Measurements from ENCODE around the gene ANKRD9.

Gene ANKRD9

GRCh38 chr14:102512793-102513300 lies 3.3 kb upstream of the ANKRD9 start:
- no peak for DNase-seq (ENCODE audit: low read depth in 2 of 2)

GRCh38 chr14:102511538-102511937 lies 2.0 kb upstream of the ANKRD9 start:
- no peak for DNase-seq (ENCODE audit: low read depth in 2 of 2)

- no peak for DNase-seq (ENCODE audit: low read depth in 2 of 2)
These were observed 1.3 kb upstream of the ANKRD9 start for GRCh38 chr14:102510616-102511520.

- peak in 1 of 2 donors; percentile 35 for DNase-seq (ENCODE audit: low read depth in 2 of 2)
These were observed 516 bp downstream of the ANKRD9 start for GRCh38 chr14:102508774-102509745.

GRCh38 chr14:102508410-102508773 lies 1.2 kb downstream of the ANKRD9 start:
- no peak for DNase-seq (ENCODE audit: low read depth in 2 of 2)

GRCh38 chr14:102507857-102508312 lies 1.7 kb downstream of the ANKRD9 start:
- no peak for DNase-seq (ENCODE audit: low read depth in 2 of 2)

- no peak for DNase-seq (ENCODE audit: low read depth in 2 of 2)
These were observed 2.3 kb downstream of the ANKRD9 start for GRCh38 chr14:102507081-102507856.

- DNase-seq (ENCODE audit: low read depth in 2 of 2) = no peak
These were observed 3.0 kb downstream of the ANKRD9 start for GRCh38 chr14:102506626-102506925.

- no peak for DNase-seq (ENCODE audit: low read depth in 2 of 2)
These were observed 3.6 kb downstream of the ANKRD9 start for GRCh38 chr14:102505775-102506625.

GRCh38 chr14:102505000-102505619 lies 4.5 kb downstream of the ANKRD9 start:
- DNase-seq (ENCODE audit: low read depth in 2 of 2) = no peak

GRCh38 chr14:102504328-102504999 lies 5.1 kb downstream of the ANKRD9 start:
- DNase-seq (ENCODE audit: low read depth in 2 of 2) = no peak

GRCh38 chr14:102503641-102504327 lies 5.8 kb downstream of the ANKRD9 start:
- no peak for DNase-seq (ENCODE audit: low read depth in 2 of 2)

GRCh38 chr14:102502571-102502970 lies 7.0 kb downstream of the ANKRD9 start:
- DNase-seq (ENCODE audit: low read depth in 2 of 2) = no peak

GRCh38 chr14:102501751-102502315 lies 7.7 kb downstream of the ANKRD9 start:
- DNase-seq (ENCODE audit: low read depth in 2 of 2) = no peak

- DNase-seq (ENCODE audit: low read depth in 2 of 2) = no peak
These were observed 8.9 kb downstream of the ANKRD9 start for GRCh38 chr14:102500713-102501112.

GRCh38 chr14:102500158-102500662 lies 9.4 kb downstream of the ANKRD9 start:
- no peak for DNase-seq (ENCODE audit: low read depth in 2 of 2)

GRCh38 chr14:102499401-102500157 lies 10.0 kb downstream of the ANKRD9 start:
- no peak for DNase-seq (ENCODE audit: low read depth in 2 of 2)

Measured in stimulated activated CD4-positive, alpha-beta T cell treated with anti-CD3 and anti-CD28 coated beads, Interleukin-1b, Interleukin-23, amount 100 ng/mL, for 4 hours (primary cell).